Loucy (cell line): ENCODE data around the gene TOR4A.

Source experiments
- H2AFZ ChIP-seq: fragments of 200-600 bp; sonication (generic); 2 replicates; pipeline ENCODE4 v1.6.0; 2016; ENCODE audit warnings: antibody characterized with exemption, mild to moderate bottlenecking, low read length, moderate library complexity
- H3F3A ChIP-seq: fragments of 200-600 bp; 2 replicates; pipeline ENCODE4 v1.6.0; 2016; ENCODE audit warnings: antibody characterized with exemption, low read depth, mild to moderate bottlenecking
- H3K27me3 ChIP-seq: fragments of 200-600 bp; sonication (generic); 2 replicates; pipeline ENCODE4 v1.6.1; 2014; ENCODE audit warnings: low read length, mild to moderate bottlenecking; ENCODE audit not compliant: insufficient read depth, poor library complexity, severe bottlenecking
- H3K36me3 ChIP-seq: fragments of 200-600 bp; sonication (generic); 2 replicates; pipeline ENCODE4 v1.6.1; 2016; ENCODE audit warnings: low read length; ENCODE audit not compliant: insufficient read depth
- H3K4me1 ChIP-seq: fragments of 200-600 bp; sonication (generic); 2 replicates; pipeline ENCODE4 v1.5.1; 2014; ENCODE audit warnings: low read length, mild to moderate bottlenecking; ENCODE audit not compliant: insufficient read depth, poor library complexity, severe bottlenecking
- H3K4me2 ChIP-seq: fragments of 200-600 bp; sonication (generic); 2 replicates; pipeline ENCODE4 v1.6.0; 2014; ENCODE audit warnings: antibody characterized with exemption, low read length, low read depth, mild to moderate bottlenecking; ENCODE audit not compliant: poor library complexity, severe bottlenecking
- H3K4me3 ChIP-seq: fragments of 200-600 bp; sonication (generic); 2 replicates; pipeline ENCODE4 v1.5.1; 2014; ENCODE audit warnings: low read length, mild to moderate bottlenecking, mixed read lengths; ENCODE audit not compliant: poor library complexity, severe bottlenecking
- H3K79me2 ChIP-seq: fragments of 200-600 bp; sonication (generic); 2 replicates; pipeline ENCODE4 v1.6.1; 2014; ENCODE audit warnings: low read length; ENCODE audit not compliant: insufficient read depth
- H3K9ac ChIP-seq: fragments of 200-600 bp; sonication (generic); 2 replicates; pipeline ENCODE4 v1.6.0; 2014; ENCODE audit warnings: mild to moderate bottlenecking, low read depth, low read length, moderate library complexity; ENCODE audit not compliant: poor library complexity, severe bottlenecking
- H3K9me2 ChIP-seq: fragments of 200-600 bp; sonication (generic); replicated peaks from 2 replicates; pipeline ENCODE4 v1.6.1; 2016; ENCODE audit warnings: low read depth, low read length, mixed read lengths
- H3K9me3 ChIP-seq: fragments of 200-600 bp; sonication (generic); 2 replicates; pipeline ENCODE4 v1.6.1; 2014; ENCODE audit warnings: mild to moderate bottlenecking, antibody characterized with exemption, low read length, low read depth; ENCODE audit not compliant: insufficient read depth
- H4K20me1 ChIP-seq: fragments of 200-600 bp; sonication (generic); 2 replicates; pipeline ENCODE4 v1.6.0; 2014; ENCODE audit warnings: antibody characterized with exemption, low read length, mild to moderate bottlenecking; ENCODE audit not compliant: insufficient read depth, poor library complexity, severe bottlenecking
- EZH2phosphoT487 ChIP-seq: fragments of 200-600 bp; IDR thresholded peaks from 2 replicates; pipeline ENCODE4 v1.6.1; 2018; ENCODE audit warnings: antibody characterized with exemption, mild to moderate bottlenecking, moderate library complexity, borderline replicate concordance
- TF ChIP-seq, protein P1 (sequence below): fragments of 200-600 bp; sonication (generic); conservative IDR thresholded peaks from 2 replicates; pipeline ENCODE4 v1.5.1; 2014; ENCODE audit warnings: mild to moderate bottlenecking, antibody characterized with exemption, low read length

The TOR4A gene

DNA sequence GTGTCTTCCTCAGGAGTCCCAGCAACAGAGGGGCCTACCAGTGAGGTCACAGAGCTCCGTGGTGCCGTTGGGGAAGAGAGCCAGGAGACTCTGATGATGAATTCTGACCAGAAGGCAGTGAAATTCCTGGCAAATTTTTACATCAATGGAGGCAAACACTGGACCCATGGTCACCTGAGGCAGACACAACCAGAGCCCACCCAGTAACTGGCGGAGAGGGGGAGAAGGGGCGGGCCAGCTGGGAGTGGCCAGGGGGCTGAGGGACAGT lies 26.4 kb upstream of the TOR4A start, which contains the start of gene STPG3:
STPG3 (plus strand) TSS at position 93 of the 268 bp plus-strand sequence; CDS start at position 94, 1 bp downstream.
- Histone ChIP-seq H3K9ac (no peak within 1 kb of the TSS), H3K4me1 (peaks cover 21% of the 10 kb centered on the region), H3K79me2 (peaks cover 19% of the 10 kb centered on the region), H3K9me2 (no peaks in the 10 kb centered on the region), H3K4me2 (no peak within 1 kb of the TSS), H3K27me3 (peaks cover 4% of the 10 kb centered on the region), H3K4me3 (no peak within 1 kb of the TSS), H4K20me1 (peaks cover 7% of the 10 kb centered on the region), H2AFZ (no peak within 1 kb of the TSS), H3K36me3 (no peaks in the 10 kb centered on the region), H3F3A (no peaks in the 10 kb centered on the region), H3K9me3 (no peaks in the 10 kb centered on the region)
- TF ChIP-seq, protein P1, sequence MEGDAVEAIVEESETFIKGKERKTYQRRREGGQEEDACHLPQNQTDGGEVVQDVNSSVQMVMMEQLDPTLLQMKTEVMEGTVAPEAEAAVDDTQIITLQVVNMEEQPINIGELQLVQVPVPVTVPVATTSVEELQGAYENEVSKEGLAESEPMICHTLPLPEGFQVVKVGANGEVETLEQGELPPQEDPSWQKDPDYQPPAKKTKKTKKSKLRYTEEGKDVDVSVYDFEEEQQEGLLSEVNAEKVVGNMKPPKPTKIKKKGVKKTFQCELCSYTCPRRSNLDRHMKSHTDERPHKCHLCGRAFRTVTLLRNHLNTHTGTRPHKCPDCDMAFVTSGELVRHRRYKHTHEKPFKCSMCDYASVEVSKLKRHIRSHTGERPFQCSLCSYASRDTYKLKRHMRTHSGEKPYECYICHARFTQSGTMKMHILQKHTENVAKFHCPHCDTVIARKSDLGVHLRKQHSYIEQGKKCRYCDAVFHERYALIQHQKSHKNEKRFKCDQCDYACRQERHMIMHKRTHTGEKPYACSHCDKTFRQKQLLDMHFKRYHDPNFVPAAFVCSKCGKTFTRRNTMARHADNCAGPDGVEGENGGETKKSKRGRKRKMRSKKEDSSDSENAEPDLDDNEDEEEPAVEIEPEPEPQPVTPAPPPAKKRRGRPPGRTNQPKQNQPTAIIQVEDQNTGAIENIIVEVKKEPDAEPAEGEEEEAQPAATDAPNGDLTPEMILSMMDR: no peak
- no peak for TF ChIP-seq EZH2phosphoT487

DNA sequence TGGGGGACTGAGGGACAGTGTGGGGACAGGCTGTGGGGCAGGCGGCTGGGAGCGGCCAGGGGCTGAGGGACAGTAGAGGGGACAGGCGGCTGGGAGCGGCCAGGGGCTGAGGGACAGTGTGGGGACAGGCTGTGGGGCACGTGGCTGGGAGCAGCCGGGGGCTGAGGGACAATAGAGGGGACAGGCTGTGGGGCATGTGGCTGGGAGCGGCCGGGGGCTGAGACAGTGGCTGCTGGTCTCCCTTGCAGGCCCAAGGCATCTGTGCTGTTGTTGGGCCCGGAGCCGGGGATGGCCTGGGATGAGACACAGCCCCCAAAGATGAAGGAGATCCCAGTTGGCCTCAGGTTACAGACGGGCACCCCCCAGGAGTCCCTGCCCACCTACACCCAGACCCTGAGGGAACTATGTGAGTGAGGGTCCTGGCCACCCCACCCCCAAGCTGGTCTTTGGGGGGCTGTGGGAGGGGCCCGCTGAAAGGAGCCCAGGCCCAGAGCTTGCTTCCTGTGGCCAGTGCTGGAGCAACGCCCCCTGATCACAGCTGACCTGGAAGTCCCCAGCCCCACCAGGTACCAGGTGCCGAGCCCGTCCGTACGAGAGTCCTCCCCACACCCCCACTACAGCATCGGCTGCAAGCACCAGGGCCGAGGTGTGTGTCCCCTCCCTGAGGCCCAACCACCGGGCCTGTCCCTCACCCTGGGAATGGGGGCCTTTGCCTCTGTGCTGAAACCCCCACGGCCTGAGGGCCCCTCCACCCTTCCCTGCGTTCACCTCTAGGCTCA lies 25.8 kb upstream of the TOR4A start:
- Histone ChIP-seq H3K36me3 (no peaks in the 10 kb centered on the region), H3K4me1 (peaks cover 26% of the 10 kb centered on the region), H3K79me2 (peaks cover 25% of the 10 kb centered on the region), H4K20me1 (peaks cover 12% of the 10 kb centered on the region), H3K9me2 (no peaks in the 10 kb centered on the region), H3K27me3 (peaks cover 4% of the 10 kb centered on the region), H3K9me3 (no peaks in the 10 kb centered on the region), H3F3A (no peaks in the 10 kb centered on the region), H3K4me2 (no peak overlapping the region), H2AFZ (no peak overlapping the region), H3K4me3 (no peak overlapping the region), H3K9ac (no peak overlapping the region)
- TF ChIP-seq, protein P1: no peak
- TF ChIP-seq EZH2phosphoT487: no peak

DNA sequence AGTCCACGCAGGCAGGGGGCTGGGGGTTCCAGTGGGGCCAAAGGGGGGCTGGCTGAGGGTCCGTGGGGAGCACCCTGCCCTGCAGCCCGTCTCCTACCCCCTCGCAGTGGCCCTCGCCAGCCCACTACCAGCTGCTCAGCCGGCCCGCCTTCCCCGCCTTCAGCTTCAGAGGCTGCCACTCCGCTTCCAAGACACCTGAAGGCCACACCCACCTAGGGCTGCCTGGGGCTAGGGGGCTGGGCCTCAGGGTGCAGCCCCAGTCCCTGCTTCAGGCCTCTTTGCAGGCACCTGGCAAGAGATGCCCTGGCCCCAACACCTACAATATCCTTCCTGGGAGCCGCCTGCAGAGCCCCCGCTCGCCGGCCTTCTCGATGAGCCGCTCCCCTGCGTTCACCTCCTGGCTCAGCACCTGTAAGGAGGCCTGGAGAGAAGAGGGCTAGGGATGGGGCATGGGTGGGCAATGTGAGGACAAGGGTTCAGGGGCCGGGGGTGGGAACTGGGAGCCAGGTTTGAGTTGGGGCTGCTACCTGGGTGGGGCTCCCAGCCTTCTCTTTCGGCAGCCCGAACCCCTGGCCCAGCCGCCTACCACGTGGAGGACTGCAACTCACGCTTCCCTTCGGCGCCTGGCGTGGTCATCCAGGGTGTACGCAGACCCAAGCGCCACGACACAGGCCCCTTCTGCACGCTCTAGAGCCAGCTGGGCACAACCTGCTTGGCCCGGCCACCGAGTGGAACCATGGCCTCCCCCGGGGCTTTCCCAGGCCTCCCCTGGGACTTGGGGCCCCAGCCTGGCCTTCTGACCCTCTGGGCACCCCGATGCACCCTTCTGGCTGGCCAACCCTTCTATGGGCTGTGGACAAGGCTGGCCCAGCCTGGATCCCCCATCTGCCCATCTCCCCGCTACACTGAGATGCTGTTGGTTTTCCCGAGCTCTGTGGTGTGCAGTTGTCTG lies 24.7 kb upstream of the TOR4A start:
- no peak overlapping the region for H2AFZ ChIP-seq
- TF ChIP-seq, protein P1: no peak
- TF ChIP-seq EZH2phosphoT487: no peak
- peaks cover 15% of the 10 kb centered on the region for H4K20me1 ChIP-seq
- peaks cover 4% of the 10 kb centered on the region for H3K27me3 ChIP-seq
- H3K4me2 ChIP-seq: peak overlapping the region; percentile 97
- H3K9ac ChIP-seq: no peak overlapping the region
- peaks cover 30% of the 10 kb centered on the region for H3K4me1 ChIP-seq
- H3K9me2 ChIP-seq: no peaks in the 10 kb centered on the region
- no peaks in the 10 kb centered on the region for H3K9me3 ChIP-seq
- H3K79me2 ChIP-seq: peaks cover 30% of the 10 kb centered on the region
- H3F3A ChIP-seq: no peaks in the 10 kb centered on the region
- H3K36me3 ChIP-seq: no peaks in the 10 kb centered on the region
- no peak overlapping the region for H3K4me3 ChIP-seq
